Left kidney (tissue), 1 donor: ENCODE measurements around the gene SIKE1. TPM values are rescaled to one million over a fixed set of nuclear protein-coding genes. Genes with fewer than 3 reads are reported as not detected.

ENCODE experiments used
- polyA plus RNA-seq: library from polyadenylated mRNA; unstranded; fragments of 120-200 nt; gene quantifications from one replicate; pipeline ENCODE4 v1.2.1, GENCODE V29; 2013; ENCODE audit not compliant: insufficient read length

Gene SIKE1
- polyA plus RNA-seq, 1 donor, result 72.1 TPM

Other genes starting within 250 kb of the SIKE1 start
- gene BCAS2, start 199.1 kb downstream of the SIKE1 start, polyA plus RNA-seq, result 64.0 TPM
- gene DENND2C, start 110.6 kb downstream of the SIKE1 start, polyA plus RNA-seq, result 5.4 TPM
- gene AMPD1, start 85.1 kb downstream of the SIKE1 start, polyA plus RNA-seq, result not detected
- gene NRAS, start 63.9 kb downstream of the SIKE1 start, polyA plus RNA-seq, result 74.6 TPM
- 506 TPM for gene CSDE1, start 22.7 kb downstream of the SIKE1 start, polyA plus RNA-seq
- 0.90 TPM for gene SYCP1, start 74.2 kb upstream of the SIKE1 start, polyA plus RNA-seq
- gene TSHB, start 249.1 kb upstream of the SIKE1 start, polyA plus RNA-seq, result 0.40 TPM